ENCODE measurements around the gene RNF41.

- TF ChIP-seq CTCF (IDR thresholded peaks at IDR 0.05) (no peak), POLR2A (IDR thresholded peaks at IDR 0.05) (no peak)
These were observed 791 bp upstream of the RNF41 start for GRCh38 chr12:56222531-56222895.
